ENCODE results near the gene ASTN2.

DNA sequence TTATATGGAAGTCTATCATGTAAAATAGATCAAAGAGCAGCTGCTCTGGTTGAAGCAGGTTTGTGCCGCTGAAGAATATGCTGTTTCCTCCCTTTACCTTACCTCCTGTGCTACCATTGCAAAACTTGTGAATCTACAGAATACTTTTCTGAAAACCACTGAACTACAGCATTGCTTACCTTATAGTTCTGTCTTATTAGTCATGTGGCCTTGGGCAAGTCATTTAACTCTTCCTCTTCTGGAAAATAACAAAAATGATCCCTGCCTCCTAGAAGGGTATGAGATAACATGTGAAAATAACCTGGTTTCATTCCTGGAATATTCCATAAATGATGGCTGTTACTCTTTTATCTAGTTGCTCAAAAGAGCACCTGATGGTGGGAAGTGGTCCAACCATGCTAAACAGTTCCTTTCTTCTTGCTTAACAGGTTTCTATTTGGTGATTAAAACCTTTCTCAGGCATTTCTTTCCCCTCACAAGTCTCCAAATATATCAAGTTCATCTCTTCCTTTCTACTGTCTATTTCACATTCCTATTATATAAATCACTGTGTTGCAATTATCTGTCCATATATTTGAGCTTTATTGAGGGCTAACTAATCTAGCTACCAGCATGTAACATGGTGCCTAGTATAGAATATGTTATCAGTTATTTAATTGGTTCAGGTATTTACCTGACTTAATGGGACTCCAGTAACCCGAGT, 712.8 kb downstream of the ASTN2 start:
- TF ChIP-seq, protein P1, sequence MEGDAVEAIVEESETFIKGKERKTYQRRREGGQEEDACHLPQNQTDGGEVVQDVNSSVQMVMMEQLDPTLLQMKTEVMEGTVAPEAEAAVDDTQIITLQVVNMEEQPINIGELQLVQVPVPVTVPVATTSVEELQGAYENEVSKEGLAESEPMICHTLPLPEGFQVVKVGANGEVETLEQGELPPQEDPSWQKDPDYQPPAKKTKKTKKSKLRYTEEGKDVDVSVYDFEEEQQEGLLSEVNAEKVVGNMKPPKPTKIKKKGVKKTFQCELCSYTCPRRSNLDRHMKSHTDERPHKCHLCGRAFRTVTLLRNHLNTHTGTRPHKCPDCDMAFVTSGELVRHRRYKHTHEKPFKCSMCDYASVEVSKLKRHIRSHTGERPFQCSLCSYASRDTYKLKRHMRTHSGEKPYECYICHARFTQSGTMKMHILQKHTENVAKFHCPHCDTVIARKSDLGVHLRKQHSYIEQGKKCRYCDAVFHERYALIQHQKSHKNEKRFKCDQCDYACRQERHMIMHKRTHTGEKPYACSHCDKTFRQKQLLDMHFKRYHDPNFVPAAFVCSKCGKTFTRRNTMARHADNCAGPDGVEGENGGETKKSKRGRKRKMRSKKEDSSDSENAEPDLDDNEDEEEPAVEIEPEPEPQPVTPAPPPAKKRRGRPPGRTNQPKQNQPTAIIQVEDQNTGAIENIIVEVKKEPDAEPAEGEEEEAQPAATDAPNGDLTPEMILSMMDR (IDR thresholded peaks at IDR 0.05; ENCODE audit: low read depth, low read length, missing input control): no peak
- TF ChIP-seq, protein P2, sequence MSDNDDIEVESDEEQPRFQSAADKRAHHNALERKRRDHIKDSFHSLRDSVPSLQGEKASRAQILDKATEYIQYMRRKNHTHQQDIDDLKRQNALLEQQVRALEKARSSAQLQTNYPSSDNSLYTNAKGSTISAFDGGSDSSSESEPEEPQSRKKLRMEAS (IDR thresholded peaks at IDR 0.05): no peak
- no peak for TF ChIP-seq GABPA (IDR thresholded peaks at IDR 0.05 in 1 of 2, conservative IDR thresholded peaks at IDR 0.05 in 1 of 2)
- TF ChIP-seq, protein P3, sequence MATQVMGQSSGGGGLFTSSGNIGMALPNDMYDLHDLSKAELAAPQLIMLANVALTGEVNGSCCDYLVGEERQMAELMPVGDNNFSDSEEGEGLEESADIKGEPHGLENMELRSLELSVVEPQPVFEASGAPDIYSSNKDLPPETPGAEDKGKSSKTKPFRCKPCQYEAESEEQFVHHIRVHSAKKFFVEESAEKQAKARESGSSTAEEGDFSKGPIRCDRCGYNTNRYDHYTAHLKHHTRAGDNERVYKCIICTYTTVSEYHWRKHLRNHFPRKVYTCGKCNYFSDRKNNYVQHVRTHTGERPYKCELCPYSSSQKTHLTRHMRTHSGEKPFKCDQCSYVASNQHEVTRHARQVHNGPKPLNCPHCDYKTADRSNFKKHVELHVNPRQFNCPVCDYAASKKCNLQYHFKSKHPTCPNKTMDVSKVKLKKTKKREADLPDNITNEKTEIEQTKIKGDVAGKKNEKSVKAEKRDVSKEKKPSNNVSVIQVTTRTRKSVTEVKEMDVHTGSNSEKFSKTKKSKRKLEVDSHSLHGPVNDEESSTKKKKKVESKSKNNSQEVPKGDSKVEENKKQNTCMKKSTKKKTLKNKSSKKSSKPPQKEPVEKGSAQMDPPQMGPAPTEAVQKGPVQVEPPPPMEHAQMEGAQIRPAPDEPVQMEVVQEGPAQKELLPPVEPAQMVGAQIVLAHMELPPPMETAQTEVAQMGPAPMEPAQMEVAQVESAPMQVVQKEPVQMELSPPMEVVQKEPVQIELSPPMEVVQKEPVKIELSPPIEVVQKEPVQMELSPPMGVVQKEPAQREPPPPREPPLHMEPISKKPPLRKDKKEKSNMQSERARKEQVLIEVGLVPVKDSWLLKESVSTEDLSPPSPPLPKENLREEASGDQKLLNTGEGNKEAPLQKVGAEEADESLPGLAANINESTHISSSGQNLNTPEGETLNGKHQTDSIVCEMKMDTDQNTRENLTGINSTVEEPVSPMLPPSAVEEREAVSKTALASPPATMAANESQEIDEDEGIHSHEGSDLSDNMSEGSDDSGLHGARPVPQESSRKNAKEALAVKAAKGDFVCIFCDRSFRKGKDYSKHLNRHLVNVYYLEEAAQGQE (IDR thresholded peaks at IDR 0.05): no peak
- TF ChIP-seq, protein P4, sequence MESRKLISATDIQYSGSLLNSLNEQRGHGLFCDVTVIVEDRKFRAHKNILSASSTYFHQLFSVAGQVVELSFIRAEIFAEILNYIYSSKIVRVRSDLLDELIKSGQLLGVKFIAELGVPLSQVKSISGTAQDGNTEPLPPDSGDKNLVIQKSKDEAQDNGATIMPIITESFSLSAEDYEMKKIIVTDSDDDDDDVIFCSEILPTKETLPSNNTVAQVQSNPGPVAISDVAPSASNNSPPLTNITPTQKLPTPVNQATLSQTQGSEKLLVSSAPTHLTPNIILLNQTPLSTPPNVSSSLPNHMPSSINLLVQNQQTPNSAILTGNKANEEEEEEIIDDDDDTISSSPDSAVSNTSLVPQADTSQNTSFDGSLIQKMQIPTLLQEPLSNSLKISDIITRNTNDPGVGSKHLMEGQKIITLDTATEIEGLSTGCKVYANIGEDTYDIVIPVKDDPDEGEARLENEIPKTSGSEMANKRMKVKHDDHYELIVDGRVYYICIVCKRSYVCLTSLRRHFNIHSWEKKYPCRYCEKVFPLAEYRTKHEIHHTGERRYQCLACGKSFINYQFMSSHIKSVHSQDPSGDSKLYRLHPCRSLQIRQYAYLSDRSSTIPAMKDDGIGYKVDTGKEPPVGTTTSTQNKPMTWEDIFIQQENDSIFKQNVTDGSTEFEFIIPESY (IDR thresholded peaks at IDR 0.05): no peak

Data from liver (tissue), 3 donors.